HepG2 (cell line): Measurements from ENCODE around the gene OR8J1. TPM values are rescaled to one million over a fixed set of nuclear protein-coding genes. Genes with fewer than 3 reads are reported as not detected.

Experiments used
- polyA plus RNA-seq, 8 experiments: library from polyadenylated mRNA; depleted of rRNA in 3 of 8; stranded (reverse) in 7 of 8; unstranded in 1 of 8; fragments of >200 nt; fragmentation: Illumina TruSeq in 4 of 8; extraction: Trizol in 4 of 8; gene quantifications; 2 replicates each; pipeline versions ENCODE4 v1.2.1 to v1.2.3, GENCODE V29; 2011 to 2016; ENCODE audit warnings: low read depth in 4 of 8, missing spikeins in 1 of 8, mixed read lengths in 1 of 8; ENCODE audit not compliant: insufficient read depth in 1 of 8
- total RNA-seq, 5 experiments: library from RNA; depleted of rRNA; stranded (reverse); fragments of >200 nt; fragmentation: Illumina TruSeq; extraction: Trizol; gene quantifications; 2 replicates each; pipeline ENCODE4 v1.2.3, GENCODE V29; 2016; ENCODE audit warnings: low read depth in 1 of 5

OR8J1 gene
- total and polyA plus RNA-seq, 2 of the 13 experiments (the other 11 are each of a cell fraction or from before 2014, with no cell fraction given), result not detected

Other genes with a start within 250 kb of the OR8J1 start
- gene OR8H3, start 231.9 kb upstream of the OR8J1 start, total RNA-seq (2016; rRNA removed; fragmentation: Illumina TruSeq; extraction: Trizol), result not detected in 2 replicates
- not detected in 2 replicates for gene OR8H3, start 231.9 kb upstream of the OR8J1 start, polyA plus RNA-seq (2011; rRNA removed)
- not detected in 2 replicates for gene OR8J3, start 214.1 kb upstream of the OR8J1 start, total RNA-seq (2016; rRNA removed; fragmentation: Illumina TruSeq; extraction: Trizol)
- gene OR8J3, start 214.1 kb upstream of the OR8J1 start, polyA plus RNA-seq (2011; rRNA removed), result not detected in 2 replicates
- not detected in 2 replicates for gene OR8K5, start 194.0 kb upstream of the OR8J1 start, total RNA-seq (2016; rRNA removed; fragmentation: Illumina TruSeq; extraction: Trizol)
- gene OR8K5, start 194.0 kb upstream of the OR8J1 start, polyA plus RNA-seq (2011; rRNA removed), result not detected in 2 replicates
- not detected in 2 replicates for gene OR5J2, start 177.7 kb upstream of the OR8J1 start, total RNA-seq (2016; rRNA removed; fragmentation: Illumina TruSeq; extraction: Trizol)
- not detected in 2 replicates for gene OR5J2, start 177.7 kb upstream of the OR8J1 start, polyA plus RNA-seq (2011; rRNA removed)
- not detected in 2 replicates for gene OR5T2, start 120.0 kb upstream of the OR8J1 start, total RNA-seq (2016; rRNA removed; fragmentation: Illumina TruSeq; extraction: Trizol)
- gene OR5T2, start 120.0 kb upstream of the OR8J1 start, polyA plus RNA-seq (2011; rRNA removed), result not detected in 2 replicates
- not detected in 2 replicates for gene OR5T3, start 102.0 kb upstream of the OR8J1 start, total RNA-seq (2016; rRNA removed; fragmentation: Illumina TruSeq; extraction: Trizol)
- not detected in 2 replicates for gene OR5T3, start 102.0 kb upstream of the OR8J1 start, polyA plus RNA-seq (2011; rRNA removed)
- gene OR5T1, start 80.1 kb upstream of the OR8J1 start, total RNA-seq (2016; rRNA removed; fragmentation: Illumina TruSeq; extraction: Trizol), result not detected in 2 replicates
- gene OR5T1, start 80.1 kb upstream of the OR8J1 start, polyA plus RNA-seq (2011; rRNA removed), result not detected in 2 replicates
- gene OR8H1, start 62.0 kb upstream of the OR8J1 start, total RNA-seq (2016; rRNA removed; fragmentation: Illumina TruSeq; extraction: Trizol), result not detected in 2 replicates
- not detected in 2 replicates for gene OR8H1, start 62.0 kb upstream of the OR8J1 start, polyA plus RNA-seq (2011; rRNA removed)
- not detected in 2 replicates for gene OR8K3, start 39.1 kb upstream of the OR8J1 start, total RNA-seq (2016; rRNA removed; fragmentation: Illumina TruSeq; extraction: Trizol)
- not detected in 2 replicates for gene OR8K3, start 39.1 kb upstream of the OR8J1 start, polyA plus RNA-seq (2011; rRNA removed)
- not detected in 2 replicates for gene OR8K1, start 8.3 kb upstream of the OR8J1 start, total RNA-seq (2016; rRNA removed; fragmentation: Illumina TruSeq; extraction: Trizol)
- gene OR8K1, start 8.3 kb upstream of the OR8J1 start, polyA plus RNA-seq (2011; rRNA removed), result not detected in 2 replicates
- gene OR8U1, start 21.3 kb downstream of the OR8J1 start, total RNA-seq (2016; rRNA removed; fragmentation: Illumina TruSeq; extraction: Trizol), result not detected in 2 replicates
- not detected in 2 replicates for gene OR8U1, start 21.3 kb downstream of the OR8J1 start, polyA plus RNA-seq (2011; rRNA removed)
- gene OR5AL1, start 58.4 kb downstream of the OR8J1 start, total RNA-seq (2016; rRNA removed; fragmentation: Illumina TruSeq; extraction: Trizol), result not detected in 2 replicates
- not detected in 2 replicates for gene OR5AL1, start 58.4 kb downstream of the OR8J1 start, polyA plus RNA-seq (2011; rRNA removed)
- gene OR5M3, start 119.1 kb downstream of the OR8J1 start, total RNA-seq (2016; rRNA removed; fragmentation: Illumina TruSeq; extraction: Trizol), result not detected in 2 replicates
- gene OR5M3, start 119.1 kb downstream of the OR8J1 start, polyA plus RNA-seq (2011; rRNA removed), result not detected in 2 replicates
- gene OR5M8, start 137.1 kb downstream of the OR8J1 start, total RNA-seq (2016; rRNA removed; fragmentation: Illumina TruSeq; extraction: Trizol), result not detected in 2 replicates
- gene OR5M8, start 137.1 kb downstream of the OR8J1 start, polyA plus RNA-seq (2011; rRNA removed), result not detected in 2 replicates
- gene OR5M11, start 189.0 kb downstream of the OR8J1 start, total RNA-seq (2016; rRNA removed; fragmentation: Illumina TruSeq; extraction: Trizol), result not detected in 2 replicates
- not detected in 2 replicates for gene OR5M11, start 189.0 kb downstream of the OR8J1 start, polyA plus RNA-seq (2011; rRNA removed)
- gene OR5M10, start 223.4 kb downstream of the OR8J1 start, total RNA-seq (2016; rRNA removed; fragmentation: Illumina TruSeq; extraction: Trizol), result not detected in 2 replicates
- gene OR5M10, start 223.4 kb downstream of the OR8J1 start, polyA plus RNA-seq (2011; rRNA removed), result not detected in 2 replicates